ENCODE results near the gene SGK2.
A peak's percentile ranks its signal among the peaks of the same experiment; 100 is the strongest.

The SGK2 gene

DNA sequence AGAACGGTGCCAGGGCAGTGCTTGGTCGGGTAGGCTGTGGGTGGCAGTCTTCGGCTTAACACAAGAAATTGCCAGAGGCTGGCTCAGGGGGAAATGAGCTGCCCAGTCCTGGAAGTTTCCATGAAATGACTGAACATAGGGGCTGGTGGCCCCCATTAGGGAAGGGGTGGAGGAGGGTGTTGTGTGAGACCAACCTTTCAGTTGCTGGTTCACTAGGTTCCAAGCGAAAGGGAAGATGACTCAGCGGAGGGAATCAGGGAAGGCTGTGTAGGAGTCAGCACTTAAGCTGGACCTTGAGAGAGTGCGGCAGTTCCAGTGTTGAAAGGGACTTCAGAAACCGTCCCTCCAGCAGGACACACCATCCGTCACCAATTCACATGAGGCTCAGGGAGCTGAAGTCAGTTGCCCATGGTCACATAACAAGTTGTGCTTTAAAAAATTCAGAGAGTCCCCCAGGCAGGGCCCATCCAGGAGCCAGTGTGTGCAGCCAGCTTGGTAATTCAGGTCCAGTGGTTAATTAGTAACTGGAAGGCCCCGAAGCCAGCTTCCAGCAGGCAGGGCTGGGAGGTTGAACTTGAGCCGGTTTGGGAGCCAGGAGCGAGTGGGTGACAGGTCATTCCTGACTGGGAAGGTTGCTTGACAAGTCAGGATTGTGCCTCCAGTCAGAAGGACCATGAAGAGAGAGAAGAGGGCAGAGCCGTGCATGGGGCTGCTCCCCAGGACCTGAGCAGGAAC is at the start of gene SGK2:
Gene SGK2 (plus strand): TSS at position 616 of the 735 bp plus-strand sequence. CDS start 7,469 bp downstream, outside the sequence.
- Histone ChIP-seq H3K27ac (ENCODE audit: low read length) (no peak within 1 kb of the TSS), H3K4me2 (ENCODE audit: low read depth, low read length) (no peak within 1 kb of the TSS), H3K36me3 (replicated peaks; ENCODE audit: insufficient read depth, low read length) (no peaks in the 10 kb centered on the region), H4K20me1 (ENCODE audit: insufficient read depth, low read length) (no peaks in the 10 kb centered on the region), H3K79me2 (ENCODE audit: low read length) (no peaks in the 10 kb centered on the region), H3F3A (ENCODE audit: insufficient read depth, low read length) (no peaks in the 10 kb centered on the region), H3K4me1 (ENCODE audit: low read length) (no peaks in the 10 kb centered on the region), H3K9ac (ENCODE audit: low read length) (no peak within 1 kb of the TSS), H3K27me3 (replicated peaks; ENCODE audit: insufficient read depth, low read length) (no peaks in the 10 kb centered on the region), H3K9me3 (replicated peaks; ENCODE audit: insufficient read depth, low read length) (no peaks in the 10 kb centered on the region), H2AFZ (ENCODE audit: low read length) (no peak within 1 kb of the TSS), H3K9me2 (replicated peaks; ENCODE audit: insufficient read depth, low read length) (no peaks in the 10 kb centered on the region), H3K4me3 (ENCODE audit: low read length) (no peak within 1 kb of the TSS)
- DNase-seq, result no peak
- TF ChIP-seq EZH2 (optimal IDR thresholded peaks at IDR 0.05; ENCODE audit: low read depth, low read length), result no peak
- TF ChIP-seq, protein P1, sequence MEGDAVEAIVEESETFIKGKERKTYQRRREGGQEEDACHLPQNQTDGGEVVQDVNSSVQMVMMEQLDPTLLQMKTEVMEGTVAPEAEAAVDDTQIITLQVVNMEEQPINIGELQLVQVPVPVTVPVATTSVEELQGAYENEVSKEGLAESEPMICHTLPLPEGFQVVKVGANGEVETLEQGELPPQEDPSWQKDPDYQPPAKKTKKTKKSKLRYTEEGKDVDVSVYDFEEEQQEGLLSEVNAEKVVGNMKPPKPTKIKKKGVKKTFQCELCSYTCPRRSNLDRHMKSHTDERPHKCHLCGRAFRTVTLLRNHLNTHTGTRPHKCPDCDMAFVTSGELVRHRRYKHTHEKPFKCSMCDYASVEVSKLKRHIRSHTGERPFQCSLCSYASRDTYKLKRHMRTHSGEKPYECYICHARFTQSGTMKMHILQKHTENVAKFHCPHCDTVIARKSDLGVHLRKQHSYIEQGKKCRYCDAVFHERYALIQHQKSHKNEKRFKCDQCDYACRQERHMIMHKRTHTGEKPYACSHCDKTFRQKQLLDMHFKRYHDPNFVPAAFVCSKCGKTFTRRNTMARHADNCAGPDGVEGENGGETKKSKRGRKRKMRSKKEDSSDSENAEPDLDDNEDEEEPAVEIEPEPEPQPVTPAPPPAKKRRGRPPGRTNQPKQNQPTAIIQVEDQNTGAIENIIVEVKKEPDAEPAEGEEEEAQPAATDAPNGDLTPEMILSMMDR (IDR thresholded peaks at IDR 0.05; ENCODE audit: low read length), result no peak
- TF ChIP-seq EZH2phosphoT487 (IDR thresholded peaks at IDR 0.05; ENCODE audit: low read length), result no peak

DNA sequence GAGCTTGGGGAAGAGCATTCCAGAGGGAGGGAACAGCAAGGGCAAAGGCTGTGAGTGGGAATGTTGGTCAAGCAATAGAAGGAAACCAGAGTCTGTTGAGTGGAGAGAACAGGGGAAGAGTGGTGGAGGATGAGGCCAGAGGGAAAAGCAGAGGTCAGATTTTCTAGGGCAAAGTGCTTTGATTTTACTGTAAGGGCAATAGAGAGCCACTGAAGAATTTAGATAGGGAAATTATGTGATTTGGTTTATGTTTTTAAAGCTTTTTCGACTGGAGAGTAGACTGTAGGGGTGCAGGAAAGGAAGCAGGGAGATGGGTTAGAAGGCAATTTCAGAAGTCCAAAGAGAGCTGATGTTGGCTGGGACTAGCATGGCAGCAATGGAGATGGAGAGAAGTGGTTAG is 46.9 kb upstream of the SGK2 start:
- H3K9ac ChIP-seq (ENCODE audit: low read length), result no peak overlapping the region
- H3K4me2 ChIP-seq (ENCODE audit: low read depth, low read length), result no peak overlapping the region
- no peaks in the 10 kb centered on the region for H3K27me3 ChIP-seq (replicated peaks; ENCODE audit: insufficient read depth, low read length)
- no peaks in the 10 kb centered on the region for H3K9me3 ChIP-seq (replicated peaks; ENCODE audit: insufficient read depth, low read length)
- TF ChIP-seq, protein P1 (IDR thresholded peaks at IDR 0.05; ENCODE audit: low read length), result no peak
- TF ChIP-seq EZH2phosphoT487 (IDR thresholded peaks at IDR 0.05; ENCODE audit: low read length), result no peak
- no peak for TF ChIP-seq EZH2 (optimal IDR thresholded peaks at IDR 0.05; ENCODE audit: low read depth, low read length)
- no peak overlapping the region for H2AFZ ChIP-seq (ENCODE audit: low read length)
- H3K36me3 ChIP-seq (replicated peaks; ENCODE audit: insufficient read depth, low read length), result no peaks in the 10 kb centered on the region
- no peaks in the 10 kb centered on the region for H3K4me1 ChIP-seq (ENCODE audit: low read length)
- H3F3A ChIP-seq (ENCODE audit: insufficient read depth, low read length), result no peaks in the 10 kb centered on the region
- no peaks in the 10 kb centered on the region for H3K9me2 ChIP-seq (replicated peaks; ENCODE audit: insufficient read depth, low read length)
- H3K27ac ChIP-seq (ENCODE audit: low read length), result no peak overlapping the region
- no peak for DNase-seq
- no peaks in the 10 kb centered on the region for H4K20me1 ChIP-seq (ENCODE audit: insufficient read depth, low read length)
- no peaks in the 10 kb centered on the region for H3K79me2 ChIP-seq (ENCODE audit: low read length)
- no peak overlapping the region for H3K4me3 ChIP-seq (ENCODE audit: low read length)

DNA sequence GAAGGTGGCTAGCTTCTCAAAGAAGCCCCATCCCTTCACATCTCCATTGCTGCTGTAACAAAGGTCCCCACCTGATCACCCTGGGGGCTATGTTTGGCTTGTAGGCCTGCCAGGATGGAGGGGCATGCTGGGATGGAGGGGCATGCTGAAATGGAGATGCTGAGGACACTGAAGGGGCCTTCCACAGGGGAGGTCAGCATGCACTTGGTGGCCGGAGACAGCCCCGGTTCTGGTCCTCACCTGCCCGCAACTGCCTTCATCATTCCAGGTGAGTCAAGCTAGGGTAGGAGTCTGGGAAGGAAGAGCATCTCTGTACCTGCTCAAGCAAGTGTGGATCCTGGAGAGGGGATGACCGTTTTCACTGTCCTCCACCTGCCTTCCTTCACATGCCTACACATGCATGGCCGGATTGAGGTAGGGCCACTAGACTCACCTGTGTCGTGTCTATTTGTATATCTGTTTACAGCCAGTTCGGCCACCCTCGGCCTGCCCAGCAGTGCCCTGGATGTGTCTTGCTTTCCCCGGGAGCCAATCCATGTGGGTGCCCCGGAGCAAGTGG is 45.4 kb upstream of the SGK2 start:
- Histone ChIP-seq H3K27me3 (replicated peaks; ENCODE audit: insufficient read depth, low read length) (no peaks in the 10 kb centered on the region), H3K79me2 (ENCODE audit: low read length) (no peaks in the 10 kb centered on the region), H3K27ac (ENCODE audit: low read length) (no peak overlapping the region)

More for the DNA sequence above, 45.4 kb upstream of the SGK2 start:
- peak overlapping the region; percentile 62 for H3K4me3 ChIP-seq (ENCODE audit: low read length)
- H3K36me3 ChIP-seq (replicated peaks; ENCODE audit: insufficient read depth, low read length), result no peaks in the 10 kb centered on the region
- H3K4me1 ChIP-seq (ENCODE audit: low read length), result no peaks in the 10 kb centered on the region
- no peaks in the 10 kb centered on the region for H3F3A ChIP-seq (ENCODE audit: insufficient read depth, low read length)
- DNase-seq, result no peak
- TF ChIP-seq, protein P1 (IDR thresholded peaks at IDR 0.05; ENCODE audit: low read length), result no peak
- no peak for TF ChIP-seq EZH2 (optimal IDR thresholded peaks at IDR 0.05; ENCODE audit: low read depth, low read length)
- TF ChIP-seq EZH2phosphoT487 (IDR thresholded peaks at IDR 0.05; ENCODE audit: low read length), result no peak
- no peaks in the 10 kb centered on the region for H4K20me1 ChIP-seq (ENCODE audit: insufficient read depth, low read length)
- no peaks in the 10 kb centered on the region for H3K9me3 ChIP-seq (replicated peaks; ENCODE audit: insufficient read depth, low read length)
- H3K9me2 ChIP-seq (replicated peaks; ENCODE audit: insufficient read depth, low read length), result no peaks in the 10 kb centered on the region
- peak overlapping the region; percentile 49; the same call in 1 of the 2 replicates for H3K9ac ChIP-seq (ENCODE audit: low read length)
- peak overlapping the region; percentile 64 for H3K4me2 ChIP-seq (ENCODE audit: low read depth, low read length)
- H2AFZ ChIP-seq (ENCODE audit: low read length), result peak overlapping the region; percentile 74

Measured in MM.1S (cell line).